ENCODE data around the gene RABGGTB. TPM values are rescaled to one million over a fixed set of nuclear protein-coding genes. Genes with fewer than 3 reads are reported as not detected.
A peak's percentile ranks its signal among the peaks of the same experiment; 100 is the strongest.

RABGGTB gene
- total and polyA plus RNA-seq, 9 of the 15 experiments (the other 6 are each of a cell fraction or from before 2014, with no cell fraction given) = 148 to 354 (median 206) TPM

- TF ChIP-seq ZNF75A (CRISPR knock-in tag; IDR thresholded peaks at IDR 0.05) (peak; percentile 73; the same call in 1 of the 2 replicates), HNRNPUL1 (IDR thresholded peaks at IDR 0.05; ENCODE audit: low read length) (peak; percentile 95), TFAP4 (CRISPR knock-in tag; IDR thresholded peaks at IDR 0.05; ENCODE audit: borderline replicate concordance) (peak; percentile 35; the same call in 1 of the 2 replicates), NFATC3 (IDR thresholded peaks at IDR 0.05) (0 out of 2 replicates have a peak, but pooled peaks have one; percentile 61), ZNF280B (CRISPR knock-in tag; IDR thresholded peaks at IDR 0.05) (peak; percentile 52; the same call in 1 of the 2 replicates), KDM5B (IDR thresholded peaks at IDR 0.05; ENCODE audit: insufficient replicate concordance, low read depth, low read length) (peak; percentile 34), FOXP4 (CRISPR knock-in tag; IDR thresholded peaks at IDR 0.05; ENCODE audit: borderline replicate concordance) (no peak), FIP1L1 (IDR thresholded peaks at IDR 0.05; ENCODE audit: low read depth, low read length, poor library complexity, severe bottlenecking) (peak; percentile 89), MLLT1 (IDR thresholded peaks at IDR 0.05) (peak in 1 of 2 experiments; percentile 28; a peak in 1 of 4 replicates), ZNF511 (CRISPR knock-in tag; IDR thresholded peaks at IDR 0.05) (peak; percentile 50; the same call in 1 of the 2 replicates), ZMIZ1 (IDR thresholded peaks at IDR 0.05; ENCODE audit: low read depth in 2 of 2, low read length in 2 of 2) (peak in 1 of 2 experiments; percentile 55; a peak in 1 of 4 replicates), NFXL1 (CRISPR knock-in tag; IDR thresholded peaks at IDR 0.05) (peak; percentile 83; the same call in 1 of the 2 replicates), RBM25 (IDR thresholded peaks at IDR 0.05; ENCODE audit: low read depth, low read length, severe bottlenecking) (no peak)
Observed at GRCh38 chr1:75796376-75797272, 10.6 kb downstream of the RABGGTB start, which contains the start of gene MSH4 (continued).

Data from K562 (cell line).